Tibial nerve (tissue), 4 donors: ENCODE measurements around the gene ANKRD6. TPM values are rescaled to one million over a fixed set of nuclear protein-coding genes. Genes with fewer than 3 reads are reported as not detected.

Experiments
- DNase-seq, 2 donors: peaks; one replicate each; pipeline ENCODE4 v3.0.0-alpha.2; 2019; ENCODE audit warnings: low spot score in 2 of 2
- H3K27ac ChIP-seq, 4 donors: fragments of 200-600 bp; sonication (generic) in 3 of 4; one replicate each; pipeline ENCODE4 v1.5.1; 2017 to 2019; ENCODE audit warnings: mild to moderate bottlenecking in 1 of 4
- H3K27me3 ChIP-seq, 2 donors: fragments of 200-600 bp; sonication (generic) in 1 of 2; one replicate each; pipeline versions ENCODE4 v1.5.1 to v1.6.0; 2017 to 2019
- H3K36me3 ChIP-seq, 3 donors: fragments of 200-600 bp; sonication (generic); one replicate each; pipeline ENCODE4 v1.5.1; 2018 to 2019
- H3K4me1 ChIP-seq, 4 donors: fragments of 200-600 bp; sonication (generic) in 3 of 4; one replicate each; pipeline ENCODE4 v1.5.1; 2017 to 2019
- H3K4me3 ChIP-seq, 4 donors: fragments of 200-600 bp; sonication (generic) in 3 of 4; one replicate each; pipeline ENCODE4 v1.5.1; 2017 to 2019; ENCODE audit warnings: mild to moderate bottlenecking in 1 of 4, moderate library complexity in 1 of 4
- H3K9me3 ChIP-seq, 4 donors: fragments of 200-600 bp; sonication (generic) in 3 of 4; one replicate each; pipeline ENCODE4 v1.5.1; 2017 to 2019
- CTCF ChIP-seq, 5 experiments: fragments of 200-600 bp in 3 of 5; fragments of 450-650 bp in 2 of 5; sonication (generic) in 3 of 5; IDR thresholded peaks; one replicate each; pipeline ENCODE4 v1.5.1; 2016 to 2019; ENCODE audit warnings: antibody characterized with exemption in 5 of 5, mild to moderate bottlenecking in 3 of 5, moderate library complexity in 2 of 5
- EP300 ChIP-seq, 2 donors: sonication (generic); formaldehyde crosslinking; IDR thresholded peaks; one replicate each; pipeline ENCODE4 v1.6.1; 2017; ENCODE audit warnings: antibody characterized with exemption in 2 of 2, mild to moderate bottlenecking in 1 of 2
- POLR2A ChIP-seq, 2 donors: fragments of 450-650 bp; IDR thresholded peaks; one replicate each; pipeline ENCODE4 v1.6.1; 2017; ENCODE audit warnings: antibody characterized with exemption in 2 of 2, mild to moderate bottlenecking in 2 of 2, moderate library complexity in 2 of 2
- WGBS, 2 donors: methylation state at CpG; one replicate each; pipeline ENCODE4 v1.1.5; 2018; 5-methylcytosine and 5-hydroxymethylcytosine counted together
- total RNA-seq, 4 donors: library from RNA; depleted of rRNA; stranded (reverse); fragments of >200 nt; gene quantifications; one replicate each; pipeline ENCODE4 v1.1.0, GENCODE V29; 2016

ANKRD6 gene
- total RNA-seq, 4 donors from 2014 or later: 10.1 to 22.8 (median 13.0) TPM

GRCh38 chr6:89590133-89590532, 157.2 kb downstream of the ANKRD6 start:
- H3K9me3 ChIP-seq: no peaks in the 10 kb centered on the region
- H3K27ac ChIP-seq: no peak overlapping the region
- H3K36me3 ChIP-seq: no peaks in the 10 kb centered on the region
- no peaks in the 10 kb centered on the region for H3K4me1 ChIP-seq
- no peaks in the 10 kb centered on the region for H3K27me3 ChIP-seq
- no peak for DNase-seq
- WGBS, 2 donors: 55 to 58% methylated on average over 2 of the region's 2 CpGs
- no peak overlapping the region for H3K4me3 ChIP-seq
- TF ChIP-seq POLR2A (IDR thresholded peaks at IDR 0.05): no peak
- TF ChIP-seq CTCF (IDR thresholded peaks at IDR 0.05): no peak
- TF ChIP-seq EP300 (IDR thresholded peaks at IDR 0.05): no peak

- no peak for DNase-seq
- H3K36me3 ChIP-seq: no peaks in the 10 kb centered on the region
- TF ChIP-seq CTCF (IDR thresholded peaks at IDR 0.05): no peak
- no peak for TF ChIP-seq EP300 (IDR thresholded peaks at IDR 0.05)
- no peak for TF ChIP-seq POLR2A (IDR thresholded peaks at IDR 0.05)
- 87 to 91% methylated on average over 4 of the region's 4 CpGs for WGBS, 2 donors
- H3K4me3 ChIP-seq: no peak overlapping the region
- H3K27ac ChIP-seq: no peak overlapping the region
- no peaks in the 10 kb centered on the region for H3K9me3 ChIP-seq
- H3K27me3 ChIP-seq: no peaks in the 10 kb centered on the region
- no peaks in the 10 kb centered on the region for H3K4me1 ChIP-seq
Observed at GRCh38 chr6:89591745-89592144, 158.8 kb downstream of the ANKRD6 start.

GRCh38 chr6:89596056-89596455, 163.1 kb downstream of the ANKRD6 start:
- TF ChIP-seq POLR2A (IDR thresholded peaks at IDR 0.05): no peak
- TF ChIP-seq CTCF (IDR thresholded peaks at IDR 0.05): no peak
- no peak for TF ChIP-seq EP300 (IDR thresholded peaks at IDR 0.05)
- no peaks in the 10 kb centered on the region for H3K4me1 ChIP-seq
- no peaks in the 10 kb centered on the region for H3K9me3 ChIP-seq
- 80 to 94% methylated on average over 2 of the region's 2 CpGs for WGBS, 2 donors
- no peak overlapping the region for H3K4me3 ChIP-seq
- H3K27ac ChIP-seq: no peak overlapping the region
- no peak for DNase-seq
- H3K36me3 ChIP-seq: no peaks in the 10 kb centered on the region
- no peaks in the 10 kb centered on the region for H3K27me3 ChIP-seq

GRCh38 chr6:89596484-89596883, 163.5 kb downstream of the ANKRD6 start:
- Histone ChIP-seq H3K4me3 (no peak overlapping the region), H3K36me3 (no peaks in the 10 kb centered on the region), H3K27me3 (no peaks in the 10 kb centered on the region), H3K9me3 (no peaks in the 10 kb centered on the region), H3K27ac (no peak overlapping the region), H3K4me1 (no peaks in the 10 kb centered on the region)
- TF ChIP-seq EP300 (IDR thresholded peaks at IDR 0.05): no peak
- TF ChIP-seq POLR2A (IDR thresholded peaks at IDR 0.05): no peak
- no peak for TF ChIP-seq CTCF (IDR thresholded peaks at IDR 0.05)
- no peak for DNase-seq
- 63 to 83% methylated on average over 1 of the region's 1 CpG for WGBS, 2 donors

- Histone ChIP-seq H3K36me3 (no peaks in the 10 kb centered on the region), H3K27me3 (no peaks in the 10 kb centered on the region), H3K9me3 (no peaks in the 10 kb centered on the region), H3K4me1 (no peaks in the 10 kb centered on the region), H3K27ac (no peak overlapping the region), H3K4me3 (no peak overlapping the region)
- no peak for DNase-seq
- TF ChIP-seq CTCF (IDR thresholded peaks at IDR 0.05) (no peak), EP300 (IDR thresholded peaks at IDR 0.05) (no peak), POLR2A (IDR thresholded peaks at IDR 0.05) (no peak)
- WGBS, 2 donors: 64 to 75% methylated on average over 2 of the region's 2 CpGs
Observed at GRCh38 chr6:89597372-89597771, 164.4 kb downstream of the ANKRD6 start.
